NCI-H1092 (cell line): ENCODE results near the gene LAIR2.
"Not testable (repeated sequence)": the region's sequence is repeated elsewhere in the genome, so short reads cannot be mapped to it uniquely, and the experiment has no call there.

Experiments used
- DNase-seq: peaks from one replicate; lab custom pipeline; 2025; lab: John Stamatoyannopoulos, UW

LAIR2 gene

GRCh38 chr19:54464630-54465425 lies 37.8 kb upstream of the LAIR2 start:
- no peak for DNase-seq

- DNase-seq = no peak
Observed at GRCh38 chr19:54465426-54466109, 37.1 kb upstream of the LAIR2 start.

- not testable (repeated sequence) for DNase-seq
Observed at GRCh38 chr19:54466110-54466480, 36.5 kb upstream of the LAIR2 start.

- no peak for DNase-seq
Observed at GRCh38 chr19:54469496-54469934, 33.1 kb upstream of the LAIR2 start.

GRCh38 chr19:54470276-54470887 lies 32.2 kb upstream of the LAIR2 start:
- no peak for DNase-seq

- DNase-seq = no peak
Observed at GRCh38 chr19:54470991-54471782, 31.4 kb upstream of the LAIR2 start.

GRCh38 chr19:54473071-54473891 lies 29.4 kb upstream of the LAIR2 start, which contains the start of gene CDC42EP5:
TSS of gene CDC42EP5 (minus strand) at chr19:54473296. CDS start at chr19:54465547, 7,749 bp downstream.
- DNase-seq = no peak

GRCh38 chr19:54473892-54474372 lies 28.7 kb upstream of the LAIR2 start:
- DNase-seq = no peak

- no peak for DNase-seq
Observed at GRCh38 chr19:54475706-54476105, 26.9 kb upstream of the LAIR2 start.

GRCh38 chr19:54477650-54478049 lies 25.0 kb upstream of the LAIR2 start:
- no peak for DNase-seq

GRCh38 chr19:54478677-54479266 lies 23.9 kb upstream of the LAIR2 start:
- DNase-seq = peak; percentile 11

- no peak for DNase-seq
Observed at GRCh38 chr19:54480051-54480450, 22.6 kb upstream of the LAIR2 start.

GRCh38 chr19:54481326-54481930 lies 21.2 kb upstream of the LAIR2 start:
- DNase-seq = peak; percentile 43

- no peak for DNase-seq
Observed at GRCh38 chr19:54482889-54483288, 19.7 kb upstream of the LAIR2 start.

GRCh38 chr19:54484451-54484850 lies 18.2 kb upstream of the LAIR2 start:
- no peak for DNase-seq

GRCh38 chr19:54485851-54486250 lies 16.8 kb upstream of the LAIR2 start:
- no peak for DNase-seq

- DNase-seq = no peak
Observed at GRCh38 chr19:54489341-54489740, 13.3 kb upstream of the LAIR2 start.

- no peak for DNase-seq
Observed at GRCh38 chr19:54489766-54490165, 12.9 kb upstream of the LAIR2 start.

- no peak for DNase-seq
Observed at GRCh38 chr19:54492568-54492967, 10.1 kb upstream of the LAIR2 start.

GRCh38 chr19:54493056-54493455 lies 9.6 kb upstream of the LAIR2 start:
- DNase-seq = not testable (repeated sequence)
